ENCODE measurements around the gene IL17RA.

DNA sequence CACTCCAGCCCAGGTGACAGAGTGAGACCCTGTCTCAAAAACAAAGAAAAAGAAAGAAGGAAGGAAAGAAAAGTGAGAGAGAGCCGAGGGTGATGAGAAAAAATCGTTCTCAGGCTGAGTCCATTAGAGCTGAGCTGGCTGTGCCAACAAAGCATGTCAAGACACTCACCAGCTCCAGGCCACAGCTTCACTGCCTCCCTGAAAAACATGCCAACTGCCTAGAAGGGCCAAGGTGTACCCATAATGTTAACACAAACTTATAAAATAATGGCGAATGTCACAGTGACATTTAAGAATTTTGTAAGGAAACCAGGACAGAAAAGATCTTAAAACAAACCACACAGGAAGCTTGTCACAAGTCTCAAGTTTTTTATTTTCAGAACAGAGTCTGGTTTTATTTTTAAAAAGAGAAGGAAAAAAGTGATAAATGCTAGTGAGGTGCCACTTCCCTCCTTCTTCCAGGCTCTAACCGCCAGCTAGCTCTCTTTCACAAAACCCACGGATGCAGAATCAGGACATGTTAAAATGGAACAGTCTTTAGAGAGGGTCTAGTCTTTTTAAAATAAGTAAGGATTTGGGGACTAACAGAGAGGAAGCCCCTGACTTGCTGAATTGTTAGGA lies 31.3 kb downstream of the IL17RA start:
- TF ChIP-seq, protein P1, sequence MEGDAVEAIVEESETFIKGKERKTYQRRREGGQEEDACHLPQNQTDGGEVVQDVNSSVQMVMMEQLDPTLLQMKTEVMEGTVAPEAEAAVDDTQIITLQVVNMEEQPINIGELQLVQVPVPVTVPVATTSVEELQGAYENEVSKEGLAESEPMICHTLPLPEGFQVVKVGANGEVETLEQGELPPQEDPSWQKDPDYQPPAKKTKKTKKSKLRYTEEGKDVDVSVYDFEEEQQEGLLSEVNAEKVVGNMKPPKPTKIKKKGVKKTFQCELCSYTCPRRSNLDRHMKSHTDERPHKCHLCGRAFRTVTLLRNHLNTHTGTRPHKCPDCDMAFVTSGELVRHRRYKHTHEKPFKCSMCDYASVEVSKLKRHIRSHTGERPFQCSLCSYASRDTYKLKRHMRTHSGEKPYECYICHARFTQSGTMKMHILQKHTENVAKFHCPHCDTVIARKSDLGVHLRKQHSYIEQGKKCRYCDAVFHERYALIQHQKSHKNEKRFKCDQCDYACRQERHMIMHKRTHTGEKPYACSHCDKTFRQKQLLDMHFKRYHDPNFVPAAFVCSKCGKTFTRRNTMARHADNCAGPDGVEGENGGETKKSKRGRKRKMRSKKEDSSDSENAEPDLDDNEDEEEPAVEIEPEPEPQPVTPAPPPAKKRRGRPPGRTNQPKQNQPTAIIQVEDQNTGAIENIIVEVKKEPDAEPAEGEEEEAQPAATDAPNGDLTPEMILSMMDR (tag by site-specific recombination; IDR thresholded peaks at IDR 0.05): no peak
- TF ChIP-seq, protein P2, sequence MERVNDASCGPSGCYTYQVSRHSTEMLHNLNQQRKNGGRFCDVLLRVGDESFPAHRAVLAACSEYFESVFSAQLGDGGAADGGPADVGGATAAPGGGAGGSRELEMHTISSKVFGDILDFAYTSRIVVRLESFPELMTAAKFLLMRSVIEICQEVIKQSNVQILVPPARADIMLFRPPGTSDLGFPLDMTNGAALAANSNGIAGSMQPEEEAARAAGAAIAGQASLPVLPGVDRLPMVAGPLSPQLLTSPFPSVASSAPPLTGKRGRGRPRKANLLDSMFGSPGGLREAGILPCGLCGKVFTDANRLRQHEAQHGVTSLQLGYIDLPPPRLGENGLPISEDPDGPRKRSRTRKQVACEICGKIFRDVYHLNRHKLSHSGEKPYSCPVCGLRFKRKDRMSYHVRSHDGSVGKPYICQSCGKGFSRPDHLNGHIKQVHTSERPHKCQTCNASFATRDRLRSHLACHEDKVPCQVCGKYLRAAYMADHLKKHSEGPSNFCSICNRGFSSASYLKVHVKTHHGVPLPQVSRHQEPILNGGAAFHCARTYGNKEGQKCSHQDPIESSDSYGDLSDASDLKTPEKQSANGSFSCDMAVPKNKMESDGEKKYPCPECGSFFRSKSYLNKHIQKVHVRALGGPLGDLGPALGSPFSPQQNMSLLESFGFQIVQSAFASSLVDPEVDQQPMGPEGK (tag by site-specific recombination; IDR thresholded peaks at IDR 0.05): no peak
- TF ChIP-seq ZNF596 (tag by site-specific recombination; IDR thresholded peaks at IDR 0.05): no peak
- no peak for TF ChIP-seq ZNF138 (tag by site-specific recombination; IDR thresholded peaks at IDR 0.05; ENCODE audit: borderline replicate concordance)
